ENCODE results near the gene DKK2.
A peak's percentile ranks its signal among the peaks of the same experiment; 100 is the strongest.

The DKK2 gene

DNA sequence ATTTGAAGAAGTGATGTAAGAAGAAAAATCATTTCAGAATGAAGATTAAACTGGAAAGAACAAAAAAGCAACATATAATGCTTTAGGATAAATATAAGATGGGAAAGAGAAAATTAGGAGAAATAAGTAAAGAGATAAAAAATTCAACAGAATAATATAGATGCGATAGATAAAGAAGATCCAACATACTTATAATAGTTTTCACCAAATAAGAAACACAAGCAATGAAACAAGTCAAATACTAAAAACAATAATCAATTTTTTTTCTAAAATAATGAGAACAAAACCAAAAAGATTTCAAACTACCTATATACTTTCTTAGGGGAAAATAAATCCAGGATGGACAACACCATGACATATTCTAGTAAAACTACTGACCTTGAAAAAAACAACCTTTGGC is 10.1 kb upstream of the DKK2 start:
- Histone ChIP-seq H3K9me3 (ENCODE audit: control insufficient read depth in 1 of 2, low read length in 2 of 2) (peaks cover 5 to 10% of the 10 kb centered on the region in 2 donors), H3K4me1 (ENCODE audit: control insufficient read depth in 1 of 2, insufficient read depth in 2 of 2, low read length in 2 of 2) (no peaks in the 10 kb centered on the region), H3K27me3 (ENCODE audit: low read depth, low read length) (no peaks in the 10 kb centered on the region), H3K36me3 (ENCODE audit: control insufficient read depth in 1 of 2, insufficient read depth in 2 of 2, low read length in 2 of 2) (no peaks in the 10 kb centered on the region), H3K4me3 (ENCODE audit: low read depth in 1 of 2, low read length in 2 of 2) (no peak overlapping the region), H3K27ac (ENCODE audit: low read length) (no peak overlapping the region)

GRCh38 chr4:107044170-107044569 is 8.1 kb upstream of the DKK2 start:
- Histone ChIP-seq H3K27ac (ENCODE audit: low read length) (no peak overlapping the region), H3K27me3 (ENCODE audit: low read depth, low read length) (no peaks in the 10 kb centered on the region), H3K9me3 (ENCODE audit: control insufficient read depth in 1 of 2, low read length in 2 of 2) (peaks cover 5 to 10% of the 10 kb centered on the region in 2 donors)

GRCh38 chr4:107037199-107037584 is 1.1 kb upstream of the DKK2 start:
- Histone ChIP-seq H3K27ac (ENCODE audit: low read length) (no peak overlapping the region), H3K27me3 (ENCODE audit: low read depth, low read length) (peaks cover 34% of the 10 kb centered on the region), H3K4me1 (ENCODE audit: control insufficient read depth in 1 of 2, insufficient read depth in 2 of 2, low read length in 2 of 2) (peaks cover 3 to 35% of the 10 kb centered on the region in 2 donors), H3K36me3 (ENCODE audit: control insufficient read depth in 1 of 2, insufficient read depth in 2 of 2, low read length in 2 of 2) (no peaks in the 10 kb centered on the region), H3K4me3 (ENCODE audit: low read depth in 1 of 2, low read length in 2 of 2) (peak overlapping the region; percentile 70 to 75), H3K9me3 (ENCODE audit: control insufficient read depth in 1 of 2, low read length in 2 of 2) (no peaks in the 10 kb centered on the region)

More at GRCh38 chr4:107044170-107044569, 8.1 kb upstream of the DKK2 start:
- no peaks in the 10 kb centered on the region for H3K36me3 ChIP-seq (ENCODE audit: control insufficient read depth in 1 of 2, insufficient read depth in 2 of 2, low read length in 2 of 2)
- no peak overlapping the region for H3K4me3 ChIP-seq (ENCODE audit: low read depth in 1 of 2, low read length in 2 of 2)
- no peaks in the 10 kb centered on the region for H3K4me1 ChIP-seq (ENCODE audit: control insufficient read depth in 1 of 2, insufficient read depth in 2 of 2, low read length in 2 of 2)

GRCh38 chr4:107036584-107037198 is 578 bp upstream of the DKK2 start:
- Histone ChIP-seq H3K4me3 (ENCODE audit: low read depth in 1 of 2, low read length in 2 of 2) (peak overlapping the region; percentile 70 to 75), H3K27me3 (ENCODE audit: low read depth, low read length) (peaks cover 34% of the 10 kb centered on the region), H3K4me1 (ENCODE audit: control insufficient read depth in 1 of 2, insufficient read depth in 2 of 2, low read length in 2 of 2) (peaks cover 3 to 35% of the 10 kb centered on the region in 2 donors), H3K9me3 (ENCODE audit: control insufficient read depth in 1 of 2, low read length in 2 of 2) (no peaks in the 10 kb centered on the region), H3K36me3 (ENCODE audit: control insufficient read depth in 1 of 2, insufficient read depth in 2 of 2, low read length in 2 of 2) (no peaks in the 10 kb centered on the region), H3K27ac (ENCODE audit: low read length) (no peak overlapping the region)

- H3K36me3 ChIP-seq (ENCODE audit: control insufficient read depth in 1 of 2, insufficient read depth in 2 of 2, low read length in 2 of 2): no peaks in the 10 kb centered on the region
- H3K27me3 ChIP-seq (ENCODE audit: low read depth, low read length): peaks cover 34% of the 10 kb centered on the region
- H3K4me1 ChIP-seq (ENCODE audit: control insufficient read depth in 1 of 2, insufficient read depth in 2 of 2, low read length in 2 of 2): peaks cover 3 to 35% of the 10 kb centered on the region in 2 donors
- H3K9me3 ChIP-seq (ENCODE audit: control insufficient read depth in 1 of 2, low read length in 2 of 2): no peaks in the 10 kb centered on the region
- peak overlapping the region; percentile 70 to 75 for H3K4me3 ChIP-seq (ENCODE audit: low read depth in 1 of 2, low read length in 2 of 2)
- H3K27ac ChIP-seq (ENCODE audit: low read length): no peak overlapping the region
Measured at GRCh38 chr4:107034996-107035818, 906 bp downstream of the DKK2 start.

DNA sequence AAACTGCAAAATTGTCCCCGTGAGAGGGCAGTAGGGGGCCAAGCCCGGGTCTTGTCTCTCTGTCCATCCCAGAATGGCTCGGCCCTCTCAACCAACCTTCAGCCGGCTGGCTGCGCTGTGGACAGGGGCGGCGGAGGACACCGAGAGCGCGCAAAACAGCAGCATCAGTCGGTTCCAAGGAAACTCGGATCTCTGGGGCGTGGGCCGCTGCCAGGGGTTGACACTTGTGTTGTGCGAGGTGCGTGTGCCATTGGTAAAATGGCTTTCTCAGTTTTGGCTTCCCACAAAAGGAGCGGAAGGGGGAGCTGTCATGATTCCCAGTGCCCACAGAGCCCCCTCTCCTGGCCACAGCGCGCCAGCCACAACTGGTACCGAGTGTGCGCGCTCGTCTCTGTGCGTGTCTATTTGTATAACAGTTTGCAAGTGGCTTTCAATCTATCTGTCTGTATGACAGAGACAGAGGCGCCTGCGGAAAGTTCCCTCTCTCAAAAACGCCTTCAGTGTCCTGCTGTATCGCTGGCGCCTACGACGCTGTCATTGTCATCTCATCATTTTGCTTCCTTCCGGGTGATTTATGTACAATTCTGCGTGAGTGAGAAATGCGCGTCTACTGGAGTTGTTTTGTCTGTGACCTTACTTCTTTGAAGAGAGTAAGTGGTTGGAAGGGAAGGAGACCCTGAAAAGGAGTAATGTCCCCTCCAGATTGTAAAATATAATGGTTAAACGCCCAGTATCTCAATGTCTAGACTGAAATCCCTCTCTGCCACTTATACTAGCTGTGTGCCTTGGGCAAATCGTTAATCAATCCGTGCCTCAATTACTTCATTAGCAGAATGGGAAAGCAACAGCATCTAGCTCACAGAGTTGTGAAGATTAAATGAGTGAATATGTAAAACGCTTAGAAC is 1.8 kb downstream of the DKK2 start:
- H3K9me3 ChIP-seq (ENCODE audit: control insufficient read depth in 1 of 2, low read length in 2 of 2): no peaks in the 10 kb centered on the region
- peaks cover 34% of the 10 kb centered on the region for H3K27me3 ChIP-seq (ENCODE audit: low read depth, low read length)
- no peak overlapping the region for H3K27ac ChIP-seq (ENCODE audit: low read length)
- no peaks in the 10 kb centered on the region for H3K36me3 ChIP-seq (ENCODE audit: control insufficient read depth in 1 of 2, insufficient read depth in 2 of 2, low read length in 2 of 2)
- H3K4me1 ChIP-seq (ENCODE audit: control insufficient read depth in 1 of 2, insufficient read depth in 2 of 2, low read length in 2 of 2): peaks cover 3 to 35% of the 10 kb centered on the region in 2 donors
- H3K4me3 ChIP-seq (ENCODE audit: low read depth in 1 of 2, low read length in 2 of 2): peak overlapping the region; percentile 44 to 75

- no peaks in the 10 kb centered on the region for H3K36me3 ChIP-seq (ENCODE audit: control insufficient read depth in 1 of 2, insufficient read depth in 2 of 2, low read length in 2 of 2)
- no peaks in the 10 kb centered on the region for H3K4me1 ChIP-seq (ENCODE audit: control insufficient read depth in 1 of 2, insufficient read depth in 2 of 2, low read length in 2 of 2)
- H3K4me3 ChIP-seq (ENCODE audit: low read depth in 1 of 2, low read length in 2 of 2): no peak overlapping the region
- no peaks in the 10 kb centered on the region for H3K27me3 ChIP-seq (ENCODE audit: low read depth, low read length)
- H3K27ac ChIP-seq (ENCODE audit: low read length): no peak overlapping the region
- no peaks in the 10 kb centered on the region for H3K9me3 ChIP-seq (ENCODE audit: control insufficient read depth in 1 of 2, low read length in 2 of 2)
Measured at GRCh38 chr4:107027379-107027778, 8.7 kb downstream of the DKK2 start.

- Histone ChIP-seq H3K27me3 (ENCODE audit: low read depth, low read length) (no peaks in the 10 kb centered on the region), H3K4me1 (ENCODE audit: control insufficient read depth in 1 of 2, insufficient read depth in 2 of 2, low read length in 2 of 2) (no peaks in the 10 kb centered on the region), H3K36me3 (ENCODE audit: control insufficient read depth in 1 of 2, insufficient read depth in 2 of 2, low read length in 2 of 2) (no peaks in the 10 kb centered on the region), H3K27ac (ENCODE audit: low read length) (no peak overlapping the region), H3K4me3 (ENCODE audit: low read depth in 1 of 2, low read length in 2 of 2) (no peak overlapping the region), H3K9me3 (ENCODE audit: control insufficient read depth in 1 of 2, low read length in 2 of 2) (no peaks in the 10 kb centered on the region)
Measured at GRCh38 chr4:107018344-107018735, 17.8 kb downstream of the DKK2 start.

- no peaks in the 10 kb centered on the region for H3K4me1 ChIP-seq (ENCODE audit: control insufficient read depth in 1 of 2, insufficient read depth in 2 of 2, low read length in 2 of 2)
- H3K27me3 ChIP-seq (ENCODE audit: low read depth, low read length): no peaks in the 10 kb centered on the region
- no peak overlapping the region for H3K4me3 ChIP-seq (ENCODE audit: low read depth in 1 of 2, low read length in 2 of 2)
- no peaks in the 10 kb centered on the region for H3K9me3 ChIP-seq (ENCODE audit: control insufficient read depth in 1 of 2, low read length in 2 of 2)
- no peak overlapping the region for H3K27ac ChIP-seq (ENCODE audit: low read length)
- no peaks in the 10 kb centered on the region for H3K36me3 ChIP-seq (ENCODE audit: control insufficient read depth in 1 of 2, insufficient read depth in 2 of 2, low read length in 2 of 2)
Measured at GRCh38 chr4:107017443-107018343, 18.4 kb downstream of the DKK2 start.

- no peak overlapping the region for H3K27ac ChIP-seq (ENCODE audit: low read length)
- H3K36me3 ChIP-seq (ENCODE audit: control insufficient read depth in 1 of 2, insufficient read depth in 2 of 2, low read length in 2 of 2): no peaks in the 10 kb centered on the region
- no peaks in the 10 kb centered on the region for H3K27me3 ChIP-seq (ENCODE audit: low read depth, low read length)
- H3K4me3 ChIP-seq (ENCODE audit: low read depth in 1 of 2, low read length in 2 of 2): no peak overlapping the region
- no peaks in the 10 kb centered on the region for H3K9me3 ChIP-seq (ENCODE audit: control insufficient read depth in 1 of 2, low read length in 2 of 2)
- no peaks in the 10 kb centered on the region for H3K4me1 ChIP-seq (ENCODE audit: control insufficient read depth in 1 of 2, insufficient read depth in 2 of 2, low read length in 2 of 2)
Measured at GRCh38 chr4:107011312-107011711, 24.8 kb downstream of the DKK2 start.
